ENCODE measurements around the gene C11orf68. TPM values are rescaled to one million over a fixed set of nuclear protein-coding genes. Genes with fewer than 3 reads are reported as not detected.

Gene C11orf68
- total and polyA plus RNA-seq, 2 experiments from 2014 or later, result 16.8 to 23.2 TPM

DNA sequence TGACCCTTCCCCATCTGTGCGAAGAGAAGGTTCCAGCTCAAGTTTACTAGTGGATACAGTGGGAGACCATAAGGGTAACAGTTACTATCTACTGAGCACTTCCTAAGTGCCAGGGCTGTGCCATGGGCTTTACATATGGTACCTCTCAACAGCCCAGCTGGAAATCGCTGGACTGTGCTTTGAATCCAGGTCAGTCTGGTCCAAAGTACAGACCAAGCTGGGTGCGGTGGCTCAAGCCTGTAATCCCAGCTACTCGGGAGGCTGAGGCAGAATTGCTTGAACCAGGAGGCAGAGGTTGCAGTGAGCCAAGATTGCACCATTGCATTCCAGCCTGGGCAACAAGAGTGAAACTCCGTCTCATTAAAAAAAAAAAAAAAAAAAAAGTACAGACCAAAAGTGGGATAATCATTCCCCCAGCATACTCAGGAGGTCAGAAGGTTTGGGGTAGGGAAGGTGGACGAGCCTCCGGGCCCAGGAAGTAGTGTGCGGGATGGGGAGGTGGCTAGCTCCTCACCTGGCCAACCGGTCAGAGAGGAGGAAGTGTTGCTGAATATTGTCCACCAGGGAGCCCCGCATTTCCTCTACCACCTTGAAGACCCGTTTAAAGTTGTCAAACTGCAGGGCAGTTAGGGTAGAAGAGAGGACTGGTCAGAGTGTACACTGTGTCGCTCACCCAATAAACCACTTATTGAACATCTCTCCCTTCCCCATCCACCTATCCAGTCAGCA is 32.9 kb downstream of the C11orf68 start:
- Histone ChIP-seq H3K79me2 (replicated peaks; ENCODE audit: insufficient read depth) (0 out of 2 replicates have a peak, but pooled peaks cover 9% of the 10 kb centered on the region), H2AFZ (no peak overlapping the region), H3K4me2 (no peak overlapping the region), H3K9me2 (ENCODE audit: insufficient read depth) (no peaks in the 10 kb centered on the region), H3K4me3 (no peak overlapping the region), H3K36me3 (ENCODE audit: insufficient read depth) (peaks cover 14% of the 10 kb centered on the region; the same call in 1 of the 2 replicates), H3F3A (replicated peaks; ENCODE audit: low read depth) (peaks cover 39% of the 10 kb centered on the region), H3K4me1 (ENCODE audit: insufficient read depth) (peaks cover 20% of the 10 kb centered on the region), H3K27ac (ENCODE audit: low read depth) (no peak overlapping the region), H3K27me3 (ENCODE audit: insufficient read depth) (peaks cover 15% of the 10 kb centered on the region), H4K20me1 (replicated peaks; ENCODE audit: insufficient read depth) (peaks cover 18% of the 10 kb centered on the region; the same call in 1 of the 2 replicates)
- H3K4me1 Mint-ChIP-seq, result peaks cover 28% of the 10 kb centered on the region
- ATAC-seq (no peak), DNase-seq (ENCODE audit: low spot score) (no peak)
- peak overlapping the region; percentile 98; the same call in 2 of the 3 replicates for H3K4me3 Mint-ChIP-seq
- H3K36me3 Mint-ChIP-seq (ENCODE audit: low read depth), result peaks cover 45% of the 10 kb centered on the region
- no peak for TF ChIP-seq CREB1 (CRISPR knock-in tag; IDR thresholded peaks at IDR 0.05; ENCODE audit: low read depth)
- no peak for TF ChIP-seq EZH2phosphoT487 (IDR thresholded peaks at IDR 0.05; ENCODE audit: unreplicated experiment)
- TF ChIP-seq POLR2AphosphoS5 (IDR thresholded peaks at IDR 0.05; ENCODE audit: low read depth), result no peak
- TF ChIP-seq, protein P1, sequence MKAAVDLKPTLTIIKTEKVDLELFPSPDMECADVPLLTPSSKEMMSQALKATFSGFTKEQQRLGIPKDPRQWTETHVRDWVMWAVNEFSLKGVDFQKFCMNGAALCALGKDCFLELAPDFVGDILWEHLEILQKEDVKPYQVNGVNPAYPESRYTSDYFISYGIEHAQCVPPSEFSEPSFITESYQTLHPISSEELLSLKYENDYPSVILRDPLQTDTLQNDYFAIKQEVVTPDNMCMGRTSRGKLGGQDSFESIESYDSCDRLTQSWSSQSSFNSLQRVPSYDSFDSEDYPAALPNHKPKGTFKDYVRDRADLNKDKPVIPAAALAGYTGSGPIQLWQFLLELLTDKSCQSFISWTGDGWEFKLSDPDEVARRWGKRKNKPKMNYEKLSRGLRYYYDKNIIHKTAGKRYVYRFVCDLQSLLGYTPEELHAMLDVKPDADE (IDR thresholded peaks at IDR 0.05), result no peak
- TF ChIP-seq ZNF331 (CRISPR knock-in tag; IDR thresholded peaks at IDR 0.05; ENCODE audit: low read depth), result no peak
- no peak for TF ChIP-seq EZH2 (IDR thresholded peaks at IDR 0.05; ENCODE audit: low read depth, unreplicated experiment)
- TF ChIP-seq, protein P2, sequence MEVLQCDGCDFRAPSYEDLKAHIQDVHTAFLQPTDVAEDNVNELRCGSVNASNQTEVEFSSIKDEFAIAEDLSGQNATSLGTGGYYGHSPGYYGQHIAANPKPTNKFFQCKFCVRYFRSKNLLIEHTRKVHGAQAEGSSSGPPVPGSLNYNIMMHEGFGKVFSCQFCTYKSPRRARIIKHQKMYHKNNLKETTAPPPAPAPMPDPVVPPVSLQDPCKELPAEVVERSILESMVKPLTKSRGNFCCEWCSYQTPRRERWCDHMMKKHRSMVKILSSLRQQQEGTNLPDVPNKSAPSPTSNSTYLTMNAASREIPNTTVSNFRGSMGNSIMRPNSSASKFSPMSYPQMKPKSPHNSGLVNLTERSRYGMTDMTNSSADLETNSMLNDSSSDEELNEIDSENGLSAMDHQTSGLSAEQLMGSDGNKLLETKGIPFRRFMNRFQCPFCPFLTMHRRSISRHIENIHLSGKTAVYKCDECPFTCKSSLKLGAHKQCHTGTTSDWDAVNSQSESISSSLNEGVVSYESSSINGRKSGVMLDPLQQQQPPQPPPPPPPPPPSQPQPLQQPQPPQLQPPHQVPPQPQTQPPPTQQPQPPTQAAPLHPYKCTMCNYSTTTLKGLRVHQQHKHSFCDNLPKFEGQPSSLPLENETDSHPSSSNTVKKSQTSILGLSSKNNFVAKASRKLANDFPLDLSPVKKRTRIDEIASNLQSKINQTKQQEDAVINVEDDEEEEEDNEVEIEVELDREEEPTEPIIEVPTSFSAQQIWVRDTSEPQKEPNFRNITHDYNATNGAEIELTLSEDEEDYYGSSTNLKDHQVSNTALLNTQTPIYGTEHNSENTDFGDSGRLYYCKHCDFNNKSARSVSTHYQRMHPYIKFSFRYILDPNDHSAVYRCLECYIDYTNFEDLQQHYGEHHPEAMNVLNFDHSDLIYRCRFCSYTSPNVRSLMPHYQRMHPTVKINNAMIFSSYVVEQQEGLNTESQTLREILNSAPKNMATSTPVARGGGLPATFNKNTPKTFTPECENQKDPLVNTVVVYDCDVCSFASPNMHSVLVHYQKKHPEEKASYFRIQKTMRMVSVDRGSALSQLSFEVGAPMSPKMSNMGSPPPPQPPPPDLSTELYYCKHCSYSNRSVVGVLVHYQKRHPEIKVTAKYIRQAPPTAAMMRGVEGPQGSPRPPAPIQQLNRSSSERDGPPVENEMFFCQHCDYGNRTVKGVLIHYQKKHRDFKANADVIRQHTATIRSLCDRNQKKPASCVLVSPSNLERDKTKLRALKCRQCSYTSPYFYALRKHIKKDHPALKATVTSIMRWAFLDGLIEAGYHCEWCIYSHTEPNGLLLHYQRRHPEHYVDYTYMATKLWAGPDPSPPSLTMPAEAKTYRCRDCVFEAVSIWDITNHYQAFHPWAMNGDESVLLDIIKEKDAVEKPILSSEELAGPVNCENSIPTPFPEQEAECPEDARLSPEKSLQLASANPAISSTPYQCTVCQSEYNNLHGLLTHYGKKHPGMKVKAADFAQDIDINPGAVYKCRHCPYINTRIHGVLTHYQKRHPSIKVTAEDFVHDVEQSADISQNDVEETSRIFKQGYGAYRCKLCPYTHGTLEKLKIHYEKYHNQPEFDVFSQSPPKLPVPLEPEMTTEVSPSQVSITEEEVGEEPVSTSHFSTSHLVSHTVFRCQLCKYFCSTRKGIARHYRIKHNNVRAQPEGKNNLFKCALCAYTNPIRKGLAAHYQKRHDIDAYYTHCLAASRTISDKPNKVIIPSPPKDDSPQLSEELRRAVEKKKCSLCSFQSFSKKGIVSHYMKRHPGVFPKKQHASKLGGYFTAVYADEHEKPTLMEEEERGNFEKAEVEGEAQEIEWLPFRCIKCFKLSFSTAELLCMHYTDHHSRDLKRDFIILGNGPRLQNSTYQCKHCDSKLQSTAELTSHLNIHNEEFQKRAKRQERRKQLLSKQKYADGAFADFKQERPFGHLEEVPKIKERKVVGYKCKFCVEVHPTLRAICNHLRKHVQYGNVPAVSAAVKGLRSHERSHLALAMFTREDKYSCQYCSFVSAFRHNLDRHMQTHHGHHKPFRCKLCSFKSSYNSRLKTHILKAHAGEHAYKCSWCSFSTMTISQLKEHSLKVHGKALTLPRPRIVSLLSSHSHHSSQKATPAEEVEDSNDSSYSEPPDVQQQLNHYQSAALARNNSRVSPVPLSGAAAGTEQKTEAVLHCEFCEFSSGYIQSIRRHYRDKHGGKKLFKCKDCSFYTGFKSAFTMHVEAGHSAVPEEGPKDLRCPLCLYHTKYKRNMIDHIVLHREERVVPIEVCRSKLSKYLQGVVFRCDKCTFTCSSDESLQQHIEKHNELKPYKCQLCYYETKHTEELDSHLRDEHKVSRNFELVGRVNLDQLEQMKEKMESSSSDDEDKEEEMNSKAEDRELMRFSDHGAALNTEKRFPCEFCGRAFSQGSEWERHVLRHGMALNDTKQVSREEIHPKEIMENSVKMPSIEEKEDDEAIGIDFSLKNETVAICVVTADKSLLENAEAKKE (CRISPR knock-in tag; IDR thresholded peaks at IDR 0.05), result no peak
- TF ChIP-seq STAT1 (IDR thresholded peaks at IDR 0.05; ENCODE audit: unreplicated experiment), result no peak
- TF ChIP-seq NANOG (IDR thresholded peaks at IDR 0.05; ENCODE audit: borderline replicate concordance), result no peak
- H3K9me3 Mint-ChIP-seq, result peaks cover 2% of the 10 kb centered on the region; the same call in 1 of the 3 replicates
- H3K27me3 Mint-ChIP-seq (ENCODE audit: insufficient read depth, low read depth, poor library complexity), result peaks cover 25% of the 10 kb centered on the region
- no peak overlapping the region for H3K27ac Mint-ChIP-seq
